Stimulated activated naive CD4-positive, alpha-beta T cell (primary cell): Measurements from ENCODE around the gene CALN1.

ENCODE experiments used
- DNase-seq, 6 experiments: peaks; one replicate each; lab custom pipeline; 2025; lab: John Stamatoyannopoulos, UW

The CALN1 gene

DNA sequence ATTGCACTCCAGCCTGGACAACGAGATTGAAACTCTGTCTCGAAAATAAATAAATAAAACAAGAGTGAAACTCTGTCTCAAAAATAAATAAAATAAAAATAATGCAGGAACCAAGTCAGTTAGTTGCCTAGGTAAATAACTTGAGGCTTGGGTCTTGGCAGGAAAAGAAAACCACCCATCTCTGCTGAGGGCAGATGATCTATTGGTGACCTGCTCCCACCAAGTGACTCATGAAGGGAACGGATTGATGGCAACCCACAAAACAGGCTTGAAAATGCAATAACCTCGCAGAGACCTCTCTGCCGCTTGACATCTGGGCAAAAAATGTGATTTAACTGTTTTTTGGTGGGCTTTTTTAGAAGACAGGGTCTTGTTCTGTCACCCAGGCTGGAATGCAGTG is 86.6 kb downstream of the CALN1 start:
- no peak for DNase-seq

DNA sequence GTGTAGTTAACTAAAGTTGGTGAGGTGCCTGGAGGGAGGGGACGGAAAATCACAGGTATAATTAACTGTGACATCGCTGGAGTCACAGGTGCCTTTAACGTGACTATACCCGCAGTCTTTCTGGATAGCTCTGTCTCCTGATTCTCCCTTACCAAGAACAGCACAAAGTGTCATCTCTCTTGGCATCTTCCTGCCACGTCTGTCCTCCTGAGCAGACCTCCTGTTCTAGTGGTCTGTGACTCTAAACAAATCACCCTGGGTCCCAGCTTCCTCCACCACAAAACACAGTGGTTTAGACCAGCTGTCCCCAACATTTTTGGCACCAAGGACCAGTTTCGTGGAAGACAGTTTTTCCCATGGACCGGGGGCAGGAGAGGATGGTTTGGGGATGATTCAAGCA is 90.5 kb downstream of the CALN1 start:
- no peak for DNase-seq

DNA sequence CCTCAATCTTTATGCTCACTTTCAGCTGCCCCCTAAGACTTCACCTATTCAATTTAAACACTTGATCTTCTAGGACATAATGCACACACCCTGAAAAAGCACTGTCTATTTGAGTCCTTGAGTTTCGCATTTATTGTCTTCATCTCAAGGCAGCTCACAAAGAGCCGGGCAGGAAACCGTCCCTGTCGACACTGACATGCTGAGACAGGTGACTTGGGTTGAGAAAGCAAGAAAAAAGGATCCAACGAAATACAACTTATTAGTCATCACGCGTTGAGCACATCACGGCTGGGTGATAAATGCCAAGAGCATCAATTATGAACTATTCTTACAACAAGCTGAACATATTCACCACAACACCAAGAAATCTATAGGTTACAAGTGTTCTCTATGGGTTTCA is 91.1 kb downstream of the CALN1 start:
- no peak for DNase-seq

DNA sequence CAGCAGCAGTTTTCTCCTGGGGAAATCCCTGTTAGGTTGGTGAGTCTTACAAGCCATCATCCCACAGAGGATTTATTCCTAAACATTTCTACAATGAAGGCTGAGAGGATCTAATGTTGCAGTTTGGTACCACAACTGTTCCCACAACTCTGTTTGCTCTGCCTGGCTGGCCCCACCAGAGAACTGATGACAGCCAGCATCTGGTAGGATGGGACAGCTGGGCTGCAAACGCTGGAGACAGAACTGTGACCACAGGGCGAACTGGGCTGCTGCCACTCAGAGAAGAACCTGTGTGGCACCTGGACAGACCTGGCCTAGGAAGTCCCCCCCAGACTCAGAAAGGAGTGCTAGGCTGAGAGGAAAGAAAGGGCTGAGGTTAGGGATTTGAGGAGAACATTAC is 94.8 kb downstream of the CALN1 start:
- no peak for DNase-seq

DNA sequence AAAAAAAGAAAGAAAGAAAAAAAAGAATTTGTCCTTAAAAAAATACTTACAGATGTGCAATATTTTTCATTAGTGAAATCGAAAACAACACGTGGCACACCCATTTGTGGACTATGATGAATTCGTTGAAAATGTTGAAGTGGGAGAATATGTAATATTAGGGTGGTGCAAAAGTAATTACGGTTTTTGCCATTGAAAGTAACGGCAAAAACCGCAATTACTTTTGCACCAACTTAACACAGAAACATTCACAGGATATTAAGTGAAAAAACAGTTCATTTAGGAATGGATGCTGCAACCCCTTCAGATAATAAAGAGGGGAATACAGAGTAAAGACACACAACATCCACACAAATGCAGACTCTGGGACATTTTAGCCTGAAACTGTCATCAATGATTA is 96.0 kb downstream of the CALN1 start:
- no peak for DNase-seq

DNA sequence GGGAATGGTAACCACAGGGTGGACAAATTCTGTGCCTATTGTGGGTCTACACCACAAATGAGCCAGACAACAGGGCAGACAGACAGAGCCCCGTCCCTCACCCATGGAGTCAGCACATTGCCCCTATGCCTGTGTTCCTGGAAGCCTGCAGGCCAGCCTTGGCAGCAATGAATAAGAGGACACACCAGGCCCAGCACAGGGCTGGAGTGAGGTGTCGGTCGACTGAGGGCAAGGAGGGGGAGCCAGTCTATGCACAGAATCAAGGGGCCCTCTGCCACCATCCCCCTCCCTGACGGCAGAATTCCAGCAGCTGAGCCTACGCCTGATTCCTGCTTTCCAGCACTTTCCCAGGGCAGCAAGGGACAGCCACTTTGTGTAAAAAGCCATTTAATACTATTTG is 98.2 kb downstream of the CALN1 start:
- DNase-seq: no peak

DNA sequence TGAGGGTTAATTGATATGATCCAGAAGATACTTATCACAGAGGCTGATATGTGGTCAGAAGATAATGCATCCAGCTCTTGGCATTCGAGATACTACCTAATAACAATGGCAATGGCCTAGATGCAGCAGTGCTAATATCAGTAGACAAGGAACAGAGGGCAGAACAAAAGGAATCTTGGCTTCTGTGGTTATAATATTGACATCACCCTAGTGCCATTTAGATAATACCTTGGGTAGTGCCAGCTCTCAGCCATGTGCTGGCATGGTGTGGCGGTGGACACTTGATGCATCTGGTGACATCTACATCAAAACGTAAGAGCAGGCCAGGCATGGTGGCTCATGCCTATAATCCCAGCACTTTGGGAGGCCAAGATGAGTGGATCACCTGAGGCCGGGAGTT is 101.8 kb downstream of the CALN1 start:
- no peak for DNase-seq

DNA sequence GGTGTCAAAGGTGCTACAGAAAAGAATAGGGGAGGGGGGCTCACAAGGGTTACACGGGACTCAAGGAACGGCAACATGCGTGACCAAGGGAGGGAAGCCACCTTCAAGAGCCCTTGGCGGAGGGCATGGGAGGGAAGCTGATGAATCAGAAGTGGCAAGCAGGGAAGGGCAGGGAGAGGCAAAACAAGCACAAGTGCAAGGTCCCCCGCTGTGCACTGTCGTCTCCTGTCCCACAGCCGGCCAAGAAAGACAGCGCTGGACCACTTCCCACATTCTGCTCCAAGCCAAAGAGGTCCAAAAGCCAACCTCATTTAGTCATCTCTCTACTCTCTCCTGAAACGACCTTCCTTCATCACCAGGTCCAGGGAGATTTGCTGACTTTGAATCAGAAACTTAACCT is 102.7 kb downstream of the CALN1 start:
- no peak for DNase-seq

DNA sequence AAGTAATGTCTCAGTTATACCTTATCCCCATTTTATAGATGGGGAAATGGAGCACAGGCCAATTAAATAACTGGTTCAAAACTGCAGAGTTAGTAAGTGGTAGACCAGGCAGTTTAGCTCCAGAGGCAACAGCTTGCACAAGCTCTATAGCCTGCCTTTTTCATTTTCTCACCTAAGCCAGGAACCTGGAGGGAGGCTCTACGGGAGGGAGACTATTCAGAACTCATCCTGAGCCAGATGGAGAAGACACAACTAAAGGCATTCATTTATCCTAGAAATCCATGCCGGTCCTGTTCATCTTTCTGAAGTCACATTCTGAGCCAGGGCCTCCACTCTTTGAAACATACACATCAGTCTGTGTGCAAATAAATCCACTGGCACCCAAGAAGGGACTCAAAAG is 103.2 kb downstream of the CALN1 start:
- no peak for DNase-seq

DNA sequence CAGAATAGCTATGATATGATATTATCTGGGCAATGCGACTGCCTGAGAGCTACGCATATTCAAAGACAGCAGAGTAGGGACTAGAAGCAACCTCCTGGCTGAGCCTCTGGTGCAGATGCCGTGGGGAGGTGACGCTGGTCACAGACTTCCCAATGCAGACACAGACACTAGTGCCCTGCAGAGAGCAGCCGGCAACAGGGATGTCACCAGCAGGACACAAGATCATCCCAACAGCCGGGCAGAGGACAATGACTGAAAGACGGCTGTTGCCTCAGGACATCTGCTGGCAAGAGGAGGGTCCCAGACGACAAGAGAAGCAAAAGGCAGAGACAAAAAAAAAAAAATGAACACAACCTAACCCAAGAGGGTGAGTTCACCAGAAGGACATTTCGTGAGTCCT is 104.6 kb downstream of the CALN1 start:
- DNase-seq: no peak

DNA sequence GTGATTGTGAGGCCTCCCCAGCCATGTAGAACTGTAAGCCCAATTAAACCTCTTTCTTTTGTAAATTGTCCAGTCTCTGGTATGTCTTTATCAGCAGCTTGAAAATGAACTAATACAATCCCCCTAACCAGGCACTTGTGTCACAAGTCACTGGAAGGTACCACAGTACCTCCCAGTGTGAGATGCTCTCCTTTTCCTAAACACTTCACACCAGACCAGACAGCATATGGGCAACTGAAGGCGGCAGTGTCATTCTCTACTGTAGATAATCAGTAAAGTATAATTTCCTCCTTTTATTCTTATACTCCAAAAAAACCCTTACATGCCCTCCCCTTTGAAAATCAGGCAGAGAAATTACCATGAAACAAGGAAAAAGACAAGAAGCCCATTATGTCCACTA is 113.2 kb downstream of the CALN1 start:
- no peak for DNase-seq

DNA sequence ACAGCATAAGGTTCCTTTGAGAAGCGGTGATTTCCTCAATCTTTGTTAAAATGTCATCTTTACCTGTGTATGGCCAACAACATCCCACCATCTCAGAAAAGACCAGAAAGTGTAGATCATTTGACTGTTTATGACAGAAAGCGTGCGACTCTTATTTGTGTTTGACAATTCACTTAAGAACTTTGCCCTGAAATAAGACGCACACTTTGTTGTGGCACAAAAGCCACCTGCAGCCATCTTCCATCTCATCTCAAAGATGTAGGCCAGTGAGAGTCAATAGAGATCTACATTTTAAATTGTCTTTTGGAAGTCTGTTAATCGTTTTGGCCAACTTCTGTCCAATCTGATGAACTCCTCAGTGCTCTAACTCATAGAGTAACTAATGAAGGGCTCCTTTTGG is 114.0 kb downstream of the CALN1 start:
- DNase-seq: no peak

DNA sequence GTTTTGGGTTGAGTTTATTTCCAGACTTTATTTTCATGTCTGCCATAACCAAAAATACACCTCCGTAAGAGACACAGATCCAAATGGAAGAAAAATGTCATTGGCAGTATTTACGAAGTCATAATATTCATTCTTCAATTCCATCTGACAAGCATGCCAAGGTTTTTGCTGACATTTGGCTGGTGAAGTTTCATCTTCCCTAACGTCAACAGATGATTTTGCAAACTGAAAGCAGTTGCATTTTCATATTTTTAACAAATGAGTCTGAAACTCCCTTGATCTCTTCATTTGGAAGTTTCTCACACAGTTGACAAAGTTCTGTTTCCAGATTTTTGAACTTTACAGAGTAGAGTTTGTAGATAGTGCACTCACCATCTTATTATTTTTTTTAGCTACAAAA is 114.5 kb downstream of the CALN1 start:
- no peak for DNase-seq

DNA sequence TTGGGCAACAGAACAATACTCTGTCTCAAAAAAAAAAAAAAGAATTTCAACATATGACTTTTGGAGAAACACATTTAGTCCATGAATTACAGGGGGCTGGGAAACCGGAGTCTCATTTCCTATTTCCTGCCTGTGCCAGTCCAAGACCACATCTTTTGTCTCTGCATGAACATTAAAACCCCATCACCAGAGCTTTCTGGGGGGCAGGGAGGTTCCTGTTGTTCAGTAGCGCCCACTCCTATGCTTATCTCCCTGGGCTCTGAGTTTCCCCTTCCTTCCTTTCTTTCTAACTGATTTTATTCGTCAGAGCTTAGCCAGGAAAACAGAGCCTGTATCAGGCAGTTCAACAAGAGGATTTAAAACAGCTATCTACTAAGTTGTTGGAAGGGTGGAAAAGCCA is 119.3 kb downstream of the CALN1 start:
- no peak for DNase-seq

DNA sequence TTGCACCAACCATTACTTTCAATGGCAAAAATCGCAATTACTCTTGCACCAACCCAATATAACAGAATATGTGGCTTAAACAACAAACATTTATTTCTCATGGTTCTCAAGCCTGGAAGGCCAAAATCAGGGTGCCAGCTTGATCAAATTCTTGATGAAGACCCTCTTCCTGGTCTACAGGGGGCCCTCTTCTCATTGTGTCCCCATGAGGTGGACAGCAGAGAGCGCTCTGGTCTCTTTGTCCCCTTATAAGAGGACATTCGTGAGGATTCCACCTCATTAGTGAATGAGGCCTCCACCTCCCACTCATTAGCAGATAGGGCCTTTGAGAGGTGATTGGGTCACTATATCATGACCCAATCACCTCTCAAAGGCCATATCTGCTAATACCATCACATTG is 120.0 kb downstream of the CALN1 start:
- no peak for DNase-seq

DNA sequence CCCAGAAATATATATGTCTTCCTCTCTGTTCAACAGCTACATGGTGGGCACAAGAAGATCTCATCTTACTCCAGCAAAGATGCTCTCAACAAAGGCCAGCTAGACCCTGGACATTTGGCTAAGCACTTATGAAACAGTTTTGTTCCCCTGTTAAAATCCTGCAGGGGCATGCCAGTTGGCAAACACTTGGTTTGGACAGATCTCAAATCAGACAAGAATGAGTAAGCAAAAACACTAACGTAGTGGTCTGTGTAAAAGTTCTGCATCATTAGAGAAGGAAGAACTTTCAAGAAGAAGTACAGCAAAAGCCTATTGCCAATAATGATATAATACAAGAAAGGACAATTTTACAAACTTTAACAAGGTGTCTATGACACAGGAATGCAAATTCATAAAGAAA is 125.6 kb downstream of the CALN1 start:
- no peak for DNase-seq

DNA sequence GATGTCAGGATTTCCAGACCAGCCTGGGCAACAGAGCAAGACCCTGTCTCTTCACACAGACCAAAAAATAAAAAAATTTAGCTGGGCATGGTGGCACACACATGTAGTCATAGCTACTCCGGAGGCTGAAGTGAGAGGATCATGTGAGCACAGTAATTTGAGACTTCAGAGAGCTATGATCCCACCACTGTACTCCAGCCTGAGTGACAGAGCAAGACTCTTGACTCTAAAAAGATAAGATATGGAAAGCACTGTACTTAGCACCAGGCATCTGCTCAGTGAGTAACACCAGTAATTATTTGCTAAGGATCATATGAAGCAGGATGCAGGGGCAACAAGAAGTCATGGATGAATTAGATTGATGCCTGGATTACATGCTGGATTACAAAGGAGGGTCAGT is 128.8 kb downstream of the CALN1 start:
- no peak for DNase-seq

DNA sequence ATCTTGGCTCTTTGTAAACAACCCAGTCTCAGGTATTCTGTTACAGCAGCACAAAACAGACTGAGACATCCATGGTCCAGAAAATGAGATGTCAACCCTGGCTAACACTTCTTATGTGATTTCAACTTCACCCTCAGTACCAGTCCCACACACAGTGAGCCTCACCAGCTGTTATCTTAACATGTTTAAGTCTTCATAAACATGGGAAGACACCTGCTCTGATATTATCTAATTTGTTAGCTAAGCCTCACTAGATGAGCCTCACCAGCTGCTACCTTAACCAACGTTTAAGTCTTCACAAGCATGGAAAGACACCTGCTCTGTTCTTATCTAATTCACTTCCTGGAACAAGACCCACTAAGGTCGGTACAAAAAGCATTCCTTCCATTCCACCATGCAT is 130.8 kb downstream of the CALN1 start:
- no peak for DNase-seq

DNA sequence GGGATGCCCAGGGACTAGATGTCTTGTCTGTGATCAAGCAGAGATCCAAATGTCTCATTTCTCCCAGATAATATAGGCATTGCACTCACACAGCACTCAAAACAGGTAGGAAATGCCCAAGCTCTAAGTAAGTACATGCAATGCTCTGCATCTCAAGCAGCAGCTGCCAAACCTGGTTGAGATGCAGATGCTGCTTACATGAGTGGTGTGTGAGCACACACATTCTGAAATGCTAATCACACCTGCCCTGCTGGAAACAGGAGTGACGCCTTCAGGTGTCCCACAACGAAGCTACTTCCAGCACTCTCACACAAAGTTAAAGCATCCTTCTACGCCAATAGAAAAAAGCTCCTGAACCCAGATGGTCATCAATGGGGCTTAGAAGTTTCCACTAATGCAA is 132.9 kb downstream of the CALN1 start:
- no peak for DNase-seq

DNA sequence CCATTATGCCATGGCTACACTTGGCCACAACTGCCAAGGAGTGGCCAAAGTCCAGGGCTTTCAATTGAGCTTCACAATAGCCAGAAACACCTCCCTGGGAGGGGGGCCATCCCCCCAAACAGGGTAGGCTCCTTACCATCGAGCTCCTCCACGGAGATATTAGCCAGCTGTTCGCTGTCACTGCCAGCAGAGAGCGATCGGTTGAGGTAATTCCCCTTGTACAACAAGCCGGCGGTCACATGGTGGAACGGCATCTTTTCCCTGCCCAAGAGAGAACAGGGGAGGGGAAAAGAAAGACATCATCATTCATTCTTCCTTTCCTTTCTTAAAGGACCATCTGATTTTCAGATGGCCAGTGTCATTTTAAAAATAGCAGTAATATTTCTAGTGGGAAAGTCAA is 133.6 kb downstream of the CALN1 start:
- DNase-seq: no peak

DNA sequence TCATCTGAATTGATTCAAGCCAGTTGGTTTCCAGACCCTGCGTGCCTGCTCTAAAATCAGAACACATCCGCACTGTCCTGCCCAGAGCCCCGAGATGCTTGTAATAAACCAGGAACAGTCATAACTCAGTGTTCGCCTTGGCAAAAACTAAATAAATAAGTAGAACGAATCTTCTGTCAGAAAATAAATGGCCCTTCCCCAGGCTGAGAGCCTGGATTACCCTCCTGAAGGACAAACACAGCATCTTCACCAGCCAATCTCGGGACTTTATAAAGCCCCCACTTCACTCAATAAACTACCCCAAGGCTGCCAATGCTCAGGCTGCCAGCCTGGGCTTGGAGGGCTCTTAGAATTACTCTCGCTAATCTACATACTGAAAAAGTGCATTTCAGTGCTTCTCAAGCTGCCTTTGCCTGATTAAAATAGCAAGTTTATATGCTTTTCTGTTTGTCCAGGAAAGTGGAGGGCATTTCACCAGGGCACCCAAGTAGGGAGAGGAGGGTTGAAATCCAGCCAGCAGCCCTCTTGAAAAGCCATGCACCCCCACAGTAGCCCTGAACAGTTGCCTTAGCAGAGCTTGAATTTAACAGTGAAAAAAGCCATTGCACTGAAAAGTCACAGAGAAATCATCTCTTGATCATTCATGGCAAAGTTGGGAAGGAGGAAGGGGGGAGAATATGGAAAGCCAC is 136.6 kb downstream of the CALN1 start:
- DNase-seq: no peak

DNA sequence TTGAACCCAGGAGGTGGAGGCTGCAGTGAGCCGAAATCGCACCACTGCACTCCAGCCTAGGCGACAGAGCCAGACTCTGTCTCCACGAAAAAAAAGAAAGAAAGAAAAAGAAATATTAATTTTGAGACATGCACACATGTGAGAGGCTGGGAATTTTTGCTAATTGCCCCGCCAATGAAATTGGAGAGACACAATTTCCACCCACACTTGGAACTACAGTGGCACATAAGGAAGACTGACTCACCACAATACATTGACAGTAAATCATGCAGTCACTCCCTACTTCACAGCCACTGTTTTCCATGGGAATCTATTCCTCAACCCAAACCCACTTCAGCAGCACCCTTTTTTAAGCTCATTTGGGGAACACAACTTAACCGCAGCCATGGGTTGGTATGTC is 139.7 kb downstream of the CALN1 start:
- no peak for DNase-seq

DNA sequence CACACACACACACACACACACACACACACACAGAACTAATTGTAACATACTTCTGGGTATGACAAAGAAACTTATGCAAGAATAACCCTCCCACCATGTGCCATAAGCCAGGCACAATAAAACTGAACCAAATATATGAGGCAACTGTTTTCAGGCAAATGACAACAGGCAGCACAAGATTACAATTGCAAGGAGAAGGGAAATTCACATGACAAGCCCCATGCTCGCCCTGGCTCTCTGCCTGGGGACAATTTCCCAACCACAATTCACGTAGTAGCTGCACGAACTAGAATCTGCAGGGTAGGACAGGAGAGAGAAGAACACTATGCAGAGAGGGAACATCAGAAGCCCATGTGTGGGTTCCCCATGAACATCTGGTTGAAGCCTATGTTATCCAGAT is 143.3 kb downstream of the CALN1 start:
- DNase-seq: no peak

DNA sequence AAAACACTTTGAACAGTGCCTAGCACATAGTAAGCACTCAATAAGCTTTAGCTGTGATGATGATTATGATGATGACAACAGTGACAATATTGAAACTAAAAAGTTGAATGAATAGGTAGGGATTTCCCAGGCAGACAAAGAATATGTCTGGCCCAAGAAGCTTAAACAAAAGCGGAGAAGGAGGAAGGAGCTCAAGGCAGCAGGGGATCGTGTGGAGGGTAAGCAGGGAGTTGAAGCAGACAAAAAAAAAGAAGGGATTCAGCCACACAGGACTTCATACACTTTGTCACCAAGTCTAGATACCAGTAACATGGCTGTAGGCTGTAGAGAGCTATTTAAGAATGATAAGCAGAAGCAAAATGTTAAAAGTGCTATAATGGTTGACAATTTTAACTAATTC is 144.0 kb downstream of the CALN1 start:
- no peak for DNase-seq

DNA sequence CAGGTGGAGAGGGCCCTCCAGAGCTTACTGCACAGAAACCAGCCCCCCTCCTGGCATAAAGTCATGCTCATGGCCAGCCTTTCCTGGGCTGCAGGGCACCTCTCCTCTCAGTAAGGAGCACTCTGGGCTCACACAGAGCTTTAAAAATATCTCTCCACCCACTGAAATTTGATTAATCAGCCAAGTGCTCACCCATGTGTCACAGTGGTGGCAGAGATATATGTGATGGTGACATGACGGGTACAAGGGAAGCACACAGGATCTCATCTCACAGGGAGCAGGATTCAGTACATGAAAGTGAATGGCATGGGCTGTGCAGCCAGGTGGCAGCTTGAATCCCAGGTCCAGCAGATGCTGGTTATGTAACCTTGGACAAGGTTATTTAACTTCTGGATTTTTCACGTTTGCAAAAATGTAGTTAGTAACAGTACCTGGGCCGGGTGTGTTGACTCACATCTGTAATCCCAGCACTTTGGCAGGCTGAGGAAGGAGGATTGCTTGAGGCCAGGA is 144.8 kb downstream of the CALN1 start:
- DNase-seq: no peak
